Uterus (tissue), 4 donors: ENCODE data around the gene SLC22A7. TPM values are rescaled to one million over a fixed set of nuclear protein-coding genes. Genes with fewer than 3 reads are reported as not detected.

Source experiments
- DNase-seq, 2 donors: peaks; one replicate each; pipeline ENCODE4 v3.0.0-alpha.2; 2019 to 2020
- H3K27ac ChIP-seq, 2 donors: fragments of 200-600 bp; sonication (generic); 1 replicate in 1 of 2; 2 replicates in 1 of 2; pipeline ENCODE4 v1.5.1; 2016 to 2018
- H3K27me3 ChIP-seq, 2 donors: fragments of 200-600 bp; sonication (generic); one replicate each; pipeline ENCODE4 v1.5.1; 2018 to 2019; ENCODE audit warnings: control low read depth in 1 of 2
- H3K36me3 ChIP-seq, 2 donors: fragments of 200-600 bp; sonication (generic); one replicate each; pipeline ENCODE4 v1.5.1; 2019; ENCODE audit warnings: control low read depth in 1 of 2
- H3K4me1 ChIP-seq, 2 donors: fragments of 200-600 bp; sonication (generic); one replicate each; pipeline ENCODE4 v1.5.1; 2018 to 2019; ENCODE audit warnings: control low read depth in 1 of 2
- H3K4me3 ChIP-seq, 2 donors: fragments of 200-600 bp; sonication (generic); 1 replicate in 1 of 2; 2 replicates in 1 of 2; pipeline ENCODE4 v1.5.1; 2018 to 2019; ENCODE audit warnings: mild to moderate bottlenecking in 1 of 2
- H3K9me3 ChIP-seq, 2 donors: fragments of 200-600 bp; sonication (generic); one replicate each; pipeline ENCODE4 v1.5.1; 2019; ENCODE audit warnings: control low read depth in 1 of 2
- POLR2A ChIP-seq, 2 donors: fragments of 450-650 bp; IDR thresholded peaks; one replicate each; pipeline ENCODE4 v1.6.1; 2016; ENCODE audit warnings: antibody characterized with exemption in 2 of 2, mild to moderate bottlenecking in 1 of 2, moderate library complexity in 1 of 2
- intact Hi-C: fragments of 100-400 bp; cut with DNase I; formaldehyde crosslinking; loops from one replicate; pipeline ENCODE4 v1.15.1; 2023; ENCODE audit warnings: low total_unique reads
- total RNA-seq, 4 donors: library from RNA; depleted of rRNA in 3 of 4; stranded (reverse); fragments of >200 nt in 3 of 4; gene quantifications; one replicate each; pipeline versions ENCODE4 v1.1.0 to v1.2.4, GENCODE V29; 2014 to 2023
- TF ChIP-seq, protein P1 (sequence below), 4 experiments: fragments of 200-600 bp in 2 of 4; fragments of 450-650 bp in 2 of 4; sonication (generic) in 2 of 4; IDR thresholded peaks; one replicate each; pipeline ENCODE4 v1.5.1; 2016 to 2019; ENCODE audit warnings: antibody characterized with exemption in 4 of 4, mild to moderate bottlenecking in 2 of 4, moderate library complexity in 1 of 4
- donor health status: DM: yes; HTN: yes; CAD: no.

SLC22A7 gene
- total RNA-seq, 4 donors from 2014 or later, result not detected

GRCh38 chr6:43282636-43283513 is 15.2 kb upstream of the SLC22A7 start:
- no peak for DNase-seq
- no peaks in the 10 kb centered on the region for H3K9me3 ChIP-seq
- H3K36me3 ChIP-seq, result no peaks in the 10 kb centered on the region
- no peak overlapping the region for H3K4me3 ChIP-seq
- intact Hi-C loops, result no loop called here
- H3K27me3 ChIP-seq, result no peaks in the 10 kb centered on the region
- TF ChIP-seq, protein P1, sequence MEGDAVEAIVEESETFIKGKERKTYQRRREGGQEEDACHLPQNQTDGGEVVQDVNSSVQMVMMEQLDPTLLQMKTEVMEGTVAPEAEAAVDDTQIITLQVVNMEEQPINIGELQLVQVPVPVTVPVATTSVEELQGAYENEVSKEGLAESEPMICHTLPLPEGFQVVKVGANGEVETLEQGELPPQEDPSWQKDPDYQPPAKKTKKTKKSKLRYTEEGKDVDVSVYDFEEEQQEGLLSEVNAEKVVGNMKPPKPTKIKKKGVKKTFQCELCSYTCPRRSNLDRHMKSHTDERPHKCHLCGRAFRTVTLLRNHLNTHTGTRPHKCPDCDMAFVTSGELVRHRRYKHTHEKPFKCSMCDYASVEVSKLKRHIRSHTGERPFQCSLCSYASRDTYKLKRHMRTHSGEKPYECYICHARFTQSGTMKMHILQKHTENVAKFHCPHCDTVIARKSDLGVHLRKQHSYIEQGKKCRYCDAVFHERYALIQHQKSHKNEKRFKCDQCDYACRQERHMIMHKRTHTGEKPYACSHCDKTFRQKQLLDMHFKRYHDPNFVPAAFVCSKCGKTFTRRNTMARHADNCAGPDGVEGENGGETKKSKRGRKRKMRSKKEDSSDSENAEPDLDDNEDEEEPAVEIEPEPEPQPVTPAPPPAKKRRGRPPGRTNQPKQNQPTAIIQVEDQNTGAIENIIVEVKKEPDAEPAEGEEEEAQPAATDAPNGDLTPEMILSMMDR (IDR thresholded peaks at IDR 0.05), result no peak
- TF ChIP-seq POLR2A (IDR thresholded peaks at IDR 0.05), result no peak
- H3K4me1 ChIP-seq, result no peaks in the 10 kb centered on the region
- H3K27ac ChIP-seq, result no peak overlapping the region

- Histone ChIP-seq H3K27ac (no peak overlapping the region), H3K9me3 (no peaks in the 10 kb centered on the region), H3K4me1 (no peaks in the 10 kb centered on the region), H3K27me3 (no peaks in the 10 kb centered on the region), H3K36me3 (no peaks in the 10 kb centered on the region), H3K4me3 (no peak overlapping the region)
- DNase-seq, result no peak
- intact Hi-C loops, result no loop called here
- TF ChIP-seq, protein P1 (IDR thresholded peaks at IDR 0.05), result no peak
- TF ChIP-seq POLR2A (IDR thresholded peaks at IDR 0.05), result no peak
Measured at GRCh38 chr6:43283514-43283901, 14.6 kb upstream of the SLC22A7 start.

DNA sequence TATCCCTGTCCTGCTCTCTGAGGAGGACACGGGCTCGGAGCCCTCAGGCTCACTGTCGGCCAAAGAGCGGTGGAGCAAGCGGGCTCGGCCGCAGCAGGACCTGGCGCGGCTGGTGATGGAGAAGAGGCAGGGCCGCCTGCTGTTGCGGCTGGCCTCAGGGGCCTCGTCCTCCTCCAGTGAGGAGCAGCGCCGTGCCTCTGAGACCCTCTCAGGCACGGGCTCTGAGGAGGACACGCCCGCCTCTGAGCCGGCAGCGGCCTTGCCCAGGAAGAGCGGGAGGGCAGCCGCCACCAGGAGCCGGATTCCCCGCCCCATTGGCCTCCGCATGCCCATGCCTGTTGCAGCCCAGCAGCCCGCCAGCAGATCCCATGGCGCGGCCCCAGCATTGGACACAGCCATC is 14.2 kb upstream of the SLC22A7 start:
- DNase-seq, result no peak
- Histone ChIP-seq H3K27ac (no peak overlapping the region), H3K36me3 (no peaks in the 10 kb centered on the region), H3K4me3 (no peak overlapping the region), H3K27me3 (no peaks in the 10 kb centered on the region), H3K9me3 (no peaks in the 10 kb centered on the region), H3K4me1 (no peaks in the 10 kb centered on the region)
- intact Hi-C loops, result no loop called here
- no peak for TF ChIP-seq POLR2A (IDR thresholded peaks at IDR 0.05)
- TF ChIP-seq, protein P1 (IDR thresholded peaks at IDR 0.05), result no peak

- H3K27me3 ChIP-seq, result no peaks in the 10 kb centered on the region
Measured at GRCh38 chr6:43284991-43285781, 12.9 kb upstream of the SLC22A7 start.

More at GRCh38 chr6:43284991-43285781, 12.9 kb upstream of the SLC22A7 start:
- Histone ChIP-seq H3K4me1 (no peaks in the 10 kb centered on the region), H3K9me3 (no peaks in the 10 kb centered on the region), H3K4me3 (no peak overlapping the region), H3K27ac (no peak overlapping the region), H3K36me3 (no peaks in the 10 kb centered on the region)
- no peak for TF ChIP-seq POLR2A (IDR thresholded peaks at IDR 0.05)
- TF ChIP-seq, protein P1 (IDR thresholded peaks at IDR 0.05), result no peak
- no peak for DNase-seq
- intact Hi-C loops, result no loop called here
